GM12873 (cell line): ENCODE measurements around the gene ZNF526.
A peak's percentile ranks its signal among the peaks of the same experiment; 100 is the strongest.

Experiments
- CTCF ChIP-seq: IDR thresholded peaks from 2 replicates; pipeline ENCODE4 v1.5.1; 2012; ENCODE audit warnings: low read depth, mild to moderate bottlenecking, moderate library complexity, low read length, control low read depth; ENCODE audit not compliant: insufficient read depth; ENCODE audit errors: missing control alignments

The ZNF526 gene

DNA sequence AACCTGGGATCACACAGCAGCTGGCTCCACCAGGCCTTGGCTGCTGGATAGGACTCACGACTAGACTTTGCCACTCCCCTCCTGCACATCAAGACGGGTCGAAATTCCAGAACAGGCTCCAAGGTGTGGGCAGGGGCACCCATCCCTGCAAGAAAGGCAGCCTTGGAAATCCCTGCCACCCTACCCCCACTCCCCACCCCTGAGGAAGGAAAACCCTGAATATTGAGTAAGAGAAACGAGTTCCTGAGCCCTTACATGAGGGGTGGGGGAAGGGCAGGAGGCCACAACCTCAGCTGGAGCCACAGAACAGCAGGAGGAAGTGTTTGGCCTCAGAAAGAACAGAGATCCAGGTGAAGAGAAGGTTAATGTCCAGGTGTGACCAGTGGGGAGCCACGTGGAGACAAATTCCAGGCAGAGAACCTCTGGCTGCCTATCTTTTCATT is 22.7 kb upstream of the ZNF526 start:
- no peak for TF ChIP-seq CTCF

DNA sequence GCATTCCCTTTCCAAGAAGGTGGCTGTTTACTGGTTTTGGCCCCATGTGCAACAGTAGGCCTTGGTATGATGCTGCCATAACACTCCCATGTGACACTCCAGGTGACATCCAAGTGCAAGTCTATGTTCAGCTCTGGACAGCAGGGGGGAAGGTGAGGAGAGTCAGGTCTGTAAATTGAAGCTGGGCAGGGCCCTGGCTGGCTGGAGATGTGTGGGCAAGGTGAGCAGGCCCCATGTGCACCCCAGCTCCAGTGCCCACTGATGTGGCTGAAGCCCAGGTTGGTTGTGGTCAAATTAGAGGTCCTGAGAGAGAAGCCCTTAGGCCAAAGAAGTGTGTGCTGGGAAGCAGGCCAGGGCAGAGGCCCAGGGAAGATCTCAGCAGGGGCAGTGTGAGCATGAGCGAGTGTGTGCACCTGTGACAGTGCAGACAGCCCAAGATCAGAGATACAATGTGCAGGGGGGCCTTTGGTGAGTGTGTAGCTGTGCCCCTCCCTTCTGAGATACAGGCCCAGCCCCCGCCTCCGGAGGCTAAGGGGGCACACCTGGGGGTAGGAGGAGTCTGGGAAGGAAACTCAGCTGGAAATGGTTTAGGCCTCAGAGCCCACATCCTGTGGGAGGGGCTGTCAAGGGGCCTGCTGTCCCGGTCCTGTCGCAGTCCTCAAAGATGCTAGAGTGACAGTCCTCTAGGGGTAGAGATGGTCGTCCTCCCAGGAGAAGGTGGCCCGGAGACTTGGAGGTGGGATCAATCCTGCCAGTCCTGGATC is 21.3 kb upstream of the ZNF526 start:
- no peak for TF ChIP-seq CTCF

- peak; percentile 66 for TF ChIP-seq CTCF
These were observed 20.5 kb upstream of the ZNF526 start for GRCh38 chr19:42199440-42200115.

DNA sequence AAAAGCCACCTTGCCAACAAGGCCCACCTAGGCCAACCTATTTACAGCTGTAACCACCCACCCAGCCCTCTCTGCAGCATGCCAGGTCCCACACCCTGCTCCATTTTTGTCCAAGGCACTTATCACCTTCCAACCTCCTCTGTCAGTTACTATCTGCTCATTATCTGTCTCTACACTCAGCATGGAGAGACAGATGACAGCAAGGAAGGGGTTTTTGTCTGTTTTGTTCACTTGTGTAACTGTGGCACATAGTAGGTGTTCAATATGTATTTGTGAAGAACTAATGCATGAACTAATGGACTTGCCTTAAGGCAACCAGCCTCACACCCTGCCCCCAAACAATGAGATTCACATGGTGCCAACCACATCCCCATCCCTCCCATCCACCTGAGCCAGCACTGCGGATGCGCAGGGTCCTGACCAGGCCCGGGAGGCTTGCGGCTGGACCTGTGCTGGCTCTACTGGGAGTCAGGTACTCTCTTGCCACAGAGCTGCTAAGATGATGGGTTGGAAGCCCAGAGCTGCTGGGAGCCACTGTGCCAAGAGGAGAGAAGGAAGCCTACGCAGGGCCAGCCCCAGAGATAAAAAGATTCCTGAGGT is 19.9 kb upstream of the ZNF526 start:
- TF ChIP-seq CTCF, result no peak

DNA sequence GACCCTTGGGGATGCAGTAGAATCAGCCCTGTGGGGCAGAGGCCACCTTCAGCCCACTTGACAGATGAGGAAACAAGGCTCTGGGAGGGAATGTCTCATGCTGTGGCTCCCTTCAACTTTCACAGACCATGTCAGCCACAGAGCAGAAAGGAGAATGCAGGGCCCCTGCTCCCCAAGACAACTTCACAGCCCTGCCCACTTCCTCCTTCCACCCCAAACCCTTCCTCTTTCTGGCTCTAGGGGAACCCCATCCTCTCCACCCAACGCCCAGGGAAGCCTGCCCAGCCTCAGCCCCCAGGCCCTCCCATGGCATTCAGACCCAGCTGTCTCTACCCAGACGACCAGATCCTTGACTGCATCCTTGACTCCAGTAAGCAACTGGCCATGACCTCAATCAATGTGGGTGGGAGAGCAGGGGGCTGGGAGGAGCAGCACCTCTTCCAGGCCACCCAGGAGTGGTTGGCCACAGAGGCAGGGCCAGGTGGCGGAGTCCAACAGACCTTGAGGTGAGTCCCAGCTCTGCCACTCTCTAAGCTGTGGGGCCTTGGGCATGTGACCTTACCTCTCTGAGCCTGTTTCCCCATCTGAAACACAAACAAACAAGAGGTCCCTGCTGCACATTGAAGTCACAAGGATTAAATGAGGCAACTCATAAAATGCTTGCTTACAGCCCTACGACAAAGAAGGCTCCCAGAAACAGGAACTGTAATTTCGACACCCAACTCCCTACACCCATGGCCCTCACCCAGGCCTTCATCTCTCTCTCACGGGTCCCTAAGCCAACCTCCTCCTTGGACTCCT is 18.4 kb upstream of the ZNF526 start:
- no peak for TF ChIP-seq CTCF

DNA sequence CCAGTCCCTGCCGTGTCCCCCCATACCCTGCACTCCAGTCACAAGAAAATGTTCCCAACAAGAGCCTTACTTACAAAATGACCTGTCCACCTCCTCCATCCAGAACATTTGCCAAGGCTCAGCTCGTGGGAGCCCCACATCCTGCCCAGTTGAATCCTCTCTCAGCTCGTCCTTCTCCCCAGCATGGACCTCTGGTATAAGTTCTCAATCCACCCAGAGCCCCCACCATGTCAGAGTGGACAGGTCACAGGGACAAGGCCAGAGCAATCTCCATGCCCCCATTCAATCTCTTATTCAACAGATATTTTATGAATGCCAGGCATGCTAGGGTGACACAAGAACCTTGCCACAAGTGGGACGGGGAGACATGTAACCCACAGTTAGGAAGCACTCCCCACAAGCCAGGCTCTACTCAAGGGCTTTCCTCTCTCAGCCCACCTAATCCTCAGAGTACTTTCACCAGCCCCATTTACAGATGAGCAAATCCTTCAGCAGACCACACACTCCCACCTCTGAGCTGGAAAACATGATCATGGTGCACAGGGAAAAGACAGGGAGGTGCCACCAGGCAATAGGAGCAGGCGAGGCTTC is 17.7 kb upstream of the ZNF526 start:
- no peak for TF ChIP-seq CTCF
